Measurements from ENCODE around the gene UMPS.
"Not testable (repeated sequence)": the region's sequence is repeated elsewhere in the genome, so short reads cannot be mapped to it uniquely, and the experiment has no call there.

The UMPS gene

DNA sequence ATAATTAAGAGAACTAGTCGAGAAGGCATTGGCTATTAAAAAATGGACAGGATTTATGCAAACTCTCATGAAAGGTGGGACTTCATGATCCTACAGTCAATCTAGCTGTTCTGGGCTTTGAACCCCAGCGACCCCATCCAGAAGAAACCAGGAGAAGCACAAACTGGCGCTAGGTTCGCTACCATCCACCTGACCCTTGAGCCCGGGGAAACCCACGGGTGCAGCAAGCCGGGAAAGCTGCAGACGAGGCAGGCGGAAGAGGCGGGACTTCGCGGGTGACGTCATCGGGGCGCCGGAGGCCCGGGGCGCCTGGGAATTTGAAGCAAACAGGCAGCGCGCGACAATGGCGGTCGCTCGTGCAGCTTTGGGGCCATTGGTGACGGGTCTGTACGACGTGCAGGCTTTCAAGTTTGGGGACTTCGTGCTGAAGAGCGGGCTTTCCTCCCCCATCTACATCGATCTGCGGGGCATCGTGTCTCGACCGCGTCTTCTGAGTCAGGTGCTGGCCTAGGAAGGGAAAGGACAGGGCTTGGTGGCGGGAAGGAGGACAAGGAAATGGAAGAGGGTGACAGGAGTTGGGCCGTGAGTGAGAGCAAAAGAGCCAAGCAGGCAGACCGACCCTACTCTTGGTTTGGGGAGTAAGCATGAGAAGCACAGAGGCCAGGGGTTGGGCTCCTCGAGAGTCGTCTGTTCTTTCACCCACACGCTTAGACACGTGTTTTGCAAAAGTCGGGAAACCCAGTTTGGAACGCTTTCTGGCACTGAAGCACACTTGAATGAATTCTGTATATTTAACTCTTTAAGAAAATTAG lies at the start of gene UMPS:
UMPS (plus strand) TSS at position 324 of the 812 bp plus-strand sequence; CDS start at position 344, 20 bp downstream.
- peak; percentile 85 for DNase-seq (ENCODE audit: low spot score)

DNA sequence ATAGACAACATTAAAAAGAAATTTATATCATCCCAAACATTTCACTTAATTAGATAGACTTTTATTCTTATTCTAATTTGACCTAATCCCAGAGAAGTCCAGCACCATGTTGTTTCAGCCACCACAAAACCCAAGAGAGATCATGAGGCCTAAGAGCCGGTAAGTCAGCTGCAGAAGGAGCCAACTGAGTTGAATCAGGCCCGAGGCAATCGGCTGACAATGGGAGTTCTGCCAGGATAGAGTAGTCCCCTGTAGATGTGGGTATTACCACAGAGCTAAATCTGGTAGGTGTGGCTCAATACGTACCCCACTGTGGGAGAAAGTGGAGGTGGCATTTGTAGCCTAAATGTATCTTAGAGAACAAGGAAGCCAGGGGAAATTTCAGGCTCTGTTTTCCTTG lies 49.7 kb upstream of the UMPS start:
- DNase-seq (ENCODE audit: low spot score) = no peak

DNA sequence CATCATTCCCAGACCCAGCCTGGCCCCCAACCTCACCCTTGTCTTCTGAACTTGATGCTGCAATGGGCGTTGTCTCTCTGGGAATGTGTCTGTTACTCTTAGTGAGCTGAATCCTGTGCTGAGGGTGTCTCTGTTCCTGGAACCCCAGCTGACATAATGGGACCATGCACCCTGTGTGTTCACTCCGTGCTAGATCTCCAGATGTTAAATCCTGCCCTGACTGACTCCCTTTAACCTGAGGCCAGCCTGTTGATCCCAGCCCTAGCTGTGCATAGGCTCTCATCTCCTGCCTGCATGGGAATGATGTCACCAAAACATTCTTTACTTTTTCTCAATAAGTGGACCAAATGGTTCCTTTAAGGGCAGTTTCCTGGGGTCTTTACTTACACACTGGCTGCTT lies 48.0 kb upstream of the UMPS start:
- no peak for DNase-seq (ENCODE audit: low spot score)

DNA sequence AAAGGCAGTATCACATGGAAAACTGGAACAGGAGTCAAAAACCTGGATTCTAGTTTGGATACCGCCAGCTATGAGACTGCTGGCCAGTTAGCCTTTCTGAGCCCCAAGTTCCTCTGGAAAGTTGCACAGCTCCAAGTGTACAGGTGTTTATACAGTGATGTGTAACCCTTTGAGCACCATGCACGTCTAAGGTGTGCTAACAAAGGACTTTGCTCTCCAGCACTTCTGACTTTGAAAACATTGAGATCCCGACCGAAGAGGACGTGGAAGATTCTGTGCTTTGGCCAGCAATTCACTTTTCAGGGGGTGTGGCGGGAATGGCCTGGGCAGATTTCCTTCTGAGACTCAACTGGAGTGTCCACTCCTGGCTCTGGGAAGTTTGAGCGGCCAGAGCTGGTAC lies 45.8 kb upstream of the UMPS start:
- no peak for DNase-seq (ENCODE audit: low spot score)

- DNase-seq (ENCODE audit: low spot score) = no peak
Measured at GRCh38 chr3:124685067-124685466, 45.2 kb upstream of the UMPS start.

- no peak for DNase-seq (ENCODE audit: low spot score)
Measured at GRCh38 chr3:124685481-124685880, 44.8 kb upstream of the UMPS start.

DNA sequence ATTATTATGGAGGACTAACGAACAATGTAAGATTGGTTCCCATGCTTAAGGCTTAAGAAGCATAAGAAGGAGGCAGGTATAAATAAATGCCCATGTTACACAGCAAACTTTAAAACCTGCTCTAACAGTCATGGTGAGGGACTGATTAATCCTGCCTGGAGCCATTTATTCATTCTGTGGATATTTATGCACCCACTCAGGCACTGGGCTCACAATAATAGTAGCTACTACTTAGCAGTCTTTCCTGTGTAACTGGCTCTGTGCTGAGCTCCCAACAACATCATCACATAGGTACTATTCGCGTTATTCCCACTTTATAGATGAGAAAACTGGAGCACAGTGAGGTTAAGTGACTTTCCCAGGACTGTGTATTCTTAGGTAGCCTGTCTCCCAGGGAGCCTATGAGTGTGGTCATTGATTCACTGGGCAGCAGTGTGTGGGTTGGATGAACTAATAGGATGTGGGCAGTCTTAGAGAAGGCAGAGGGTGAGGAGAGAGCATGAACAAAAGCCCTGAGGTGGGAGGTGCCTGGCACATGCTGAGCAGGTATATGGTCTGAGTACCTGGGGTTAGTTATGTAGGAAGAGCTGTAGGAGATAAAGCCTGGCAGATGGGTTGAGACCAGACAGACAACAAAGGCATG lies 44.1 kb upstream of the UMPS start:
- DNase-seq (ENCODE audit: low spot score) = no peak

GRCh38 chr3:124688581-124689454 lies 41.4 kb upstream of the UMPS start:
- peak; percentile 62 for DNase-seq (ENCODE audit: low spot score)

DNA sequence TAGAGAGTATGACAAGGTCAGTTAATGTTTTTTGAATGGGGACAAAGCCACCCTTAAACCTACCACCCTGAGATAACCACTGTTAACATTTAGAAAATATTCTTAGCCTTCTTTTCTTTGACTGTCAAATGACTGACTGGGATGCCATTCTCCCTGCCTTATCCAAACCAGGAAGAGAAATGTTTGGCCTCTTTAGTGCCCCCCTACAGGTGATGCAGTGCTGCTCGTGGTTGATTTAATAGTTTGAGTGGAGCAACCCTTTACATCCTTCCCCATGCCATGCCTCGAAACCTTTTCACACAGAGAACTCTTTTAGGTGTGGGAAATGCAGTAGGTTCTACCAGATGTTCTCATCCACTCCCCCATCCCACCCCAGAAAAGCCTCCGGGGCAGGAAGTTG lies 38.7 kb upstream of the UMPS start:
- no peak for DNase-seq (ENCODE audit: low spot score)

DNA sequence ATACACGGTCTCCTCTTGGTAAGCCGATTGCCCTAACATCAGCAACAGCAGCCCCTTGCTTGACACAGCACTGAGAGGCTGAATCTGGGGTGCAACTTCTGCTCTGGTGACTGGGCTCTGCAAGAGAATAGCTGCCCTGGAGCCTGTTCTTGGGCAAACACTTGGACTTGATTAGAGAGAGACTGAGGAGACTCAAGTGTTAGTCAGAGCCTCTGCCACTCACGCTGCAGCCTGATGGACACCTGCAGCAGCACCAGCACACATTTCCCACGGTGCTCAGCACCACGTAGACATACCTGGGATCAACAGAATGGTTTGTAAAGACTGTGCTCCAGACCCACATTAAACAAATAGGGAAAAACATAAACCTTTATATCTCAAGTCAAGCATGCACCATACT lies 35.8 kb upstream of the UMPS start:
- DNase-seq (ENCODE audit: low spot score) = no peak

DNA sequence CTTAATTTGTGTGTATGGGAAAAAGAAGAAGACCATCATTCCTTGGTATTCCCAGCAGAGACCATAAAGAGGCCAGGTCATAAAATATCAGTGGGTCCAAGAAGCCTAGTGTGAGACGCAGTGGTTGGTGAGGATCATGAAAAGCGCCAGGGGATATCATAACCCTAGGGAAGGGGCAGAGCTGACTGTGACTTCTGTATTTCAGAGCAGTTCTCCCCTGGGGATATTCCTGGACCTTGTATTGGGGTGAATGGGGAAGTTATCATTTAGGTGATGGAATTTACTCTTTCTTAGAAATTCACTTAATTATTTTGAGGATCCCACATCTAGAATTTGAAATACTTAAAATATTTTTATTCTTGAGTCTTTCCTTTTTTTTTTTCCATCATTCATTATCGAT lies 34.9 kb upstream of the UMPS start:
- no peak for DNase-seq (ENCODE audit: low spot score)

DNA sequence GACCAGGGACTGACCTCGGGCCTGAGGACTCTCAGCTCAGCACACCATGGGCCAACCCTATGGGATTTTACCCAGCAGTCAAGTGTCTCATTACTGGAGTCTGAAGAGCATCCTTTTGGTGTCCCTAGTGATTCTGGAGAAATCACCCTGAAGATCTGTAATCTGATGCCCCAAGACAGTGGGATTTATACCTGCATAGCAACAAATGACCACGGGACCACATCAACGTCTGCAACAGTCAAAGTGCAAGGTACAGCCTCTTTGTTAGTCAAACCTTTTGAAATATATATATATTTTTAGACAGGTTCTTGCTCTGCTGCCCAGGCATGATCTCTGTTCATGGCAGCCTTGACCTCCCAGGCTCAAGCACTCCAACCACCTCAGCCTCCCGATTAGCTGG lies 34.2 kb upstream of the UMPS start:
- no peak for DNase-seq (ENCODE audit: low spot score)

GRCh38 chr3:124697302-124697701 lies 33.0 kb upstream of the UMPS start:
- DNase-seq (ENCODE audit: low spot score) = no peak

GRCh38 chr3:124698030-124698770 lies 32.1 kb upstream of the UMPS start:
- DNase-seq (ENCODE audit: low spot score) = no peak

DNA sequence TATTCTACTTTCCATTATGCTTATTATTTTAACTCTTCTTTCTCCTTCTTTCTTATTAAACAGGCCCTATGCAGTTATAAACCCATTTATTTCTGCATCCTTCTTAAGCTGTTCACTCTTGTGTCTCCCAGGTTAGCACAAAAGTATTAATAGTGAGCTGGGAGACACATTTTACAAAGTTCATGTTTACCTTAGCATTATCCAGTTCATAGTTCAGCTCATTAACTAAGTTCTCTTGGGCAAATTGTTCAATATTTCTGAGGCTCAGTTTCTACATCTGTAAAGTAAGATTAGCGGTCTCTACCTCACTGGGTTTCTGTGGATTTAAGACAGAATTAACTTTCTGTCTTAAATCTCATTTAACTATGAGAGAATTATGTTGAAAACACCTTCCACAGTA lies 31.2 kb upstream of the UMPS start:
- DNase-seq (ENCODE audit: low spot score) = no peak

GRCh38 chr3:124699686-124700396 lies 30.4 kb upstream of the UMPS start:
- DNase-seq (ENCODE audit: low spot score) = no peak

DNA sequence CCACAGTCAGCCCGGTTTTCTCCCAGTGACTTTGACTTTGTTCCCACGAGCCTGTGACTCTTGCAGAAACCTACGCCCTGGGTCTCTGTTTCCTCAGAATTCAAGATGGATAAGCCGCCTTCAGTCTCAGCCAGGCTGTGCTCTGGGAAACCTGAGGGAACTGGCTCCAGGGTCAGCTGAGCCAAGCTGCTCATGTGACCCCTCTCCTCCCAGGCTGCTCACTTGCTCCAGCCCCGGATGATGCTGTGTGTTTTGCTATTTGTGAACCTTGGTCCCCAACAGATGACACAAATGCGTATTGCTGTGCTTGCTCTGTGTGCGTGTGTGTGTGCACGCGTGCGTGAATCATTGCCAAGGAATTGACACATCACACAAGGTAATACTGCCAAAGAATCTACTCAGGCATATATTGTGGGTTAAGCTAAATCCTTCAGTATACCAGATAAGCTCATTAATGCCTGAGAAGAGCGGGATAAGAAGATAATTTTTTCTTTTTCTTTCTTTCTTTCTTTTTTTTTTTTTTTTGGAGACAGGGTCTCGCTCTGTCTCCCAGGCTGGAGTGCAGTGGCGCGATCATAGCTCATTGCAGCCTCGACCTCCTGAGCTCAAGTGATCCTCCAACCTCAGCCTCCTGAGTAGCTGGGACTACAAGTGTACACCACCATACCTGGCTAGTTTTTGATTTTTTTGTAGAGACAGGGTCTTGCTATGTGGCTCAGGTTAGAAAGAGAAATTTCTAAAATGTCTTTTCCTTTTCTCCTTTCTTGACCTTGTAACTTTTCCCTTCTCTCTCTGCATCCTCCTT lies 29.2 kb upstream of the UMPS start:
- DNase-seq (ENCODE audit: low spot score) = no peak

- no peak for DNase-seq (ENCODE audit: low spot score)
Measured at GRCh38 chr3:124701687-124702086, 28.6 kb upstream of the UMPS start.

- DNase-seq (ENCODE audit: low spot score) = no peak
Measured at GRCh38 chr3:124702950-124703349, 27.3 kb upstream of the UMPS start.

GRCh38 chr3:124705552-124705951 lies 24.7 kb upstream of the UMPS start:
- DNase-seq (ENCODE audit: low spot score) = no peak

DNA sequence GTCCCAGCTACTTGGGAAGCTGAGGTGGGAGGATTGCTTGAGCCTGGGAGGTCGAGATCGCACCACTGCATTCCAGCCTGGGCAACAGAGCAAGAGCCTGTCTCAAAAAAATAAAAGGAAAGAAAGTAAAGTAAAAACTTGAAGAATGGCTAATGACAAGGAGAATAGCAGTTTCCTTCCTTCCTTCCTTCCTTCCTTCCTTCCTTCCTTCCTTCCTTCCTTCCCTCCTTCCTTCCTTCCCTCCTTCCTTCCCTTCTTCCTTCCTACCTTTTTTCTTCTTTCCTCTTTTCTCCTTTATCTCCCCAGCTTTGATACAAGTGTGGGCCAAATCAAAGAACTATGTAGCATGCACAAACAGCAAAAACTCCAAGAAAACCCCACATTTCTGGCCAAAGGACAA lies 23.0 kb upstream of the UMPS start:
- DNase-seq (ENCODE audit: low spot score) = not testable (repeated sequence)

Measured in SW480 (cell line).